Suprapubic skin (tissue), 4 donors: ENCODE data around the gene SENP1. TPM values are rescaled to one million over a fixed set of nuclear protein-coding genes. Genes with fewer than 3 reads are reported as not detected.

Source experiments
- DNase-seq, 2 donors: peaks; one replicate each; pipeline ENCODE4 v3.0.0-alpha.2; 2019; ENCODE audit warnings: low spot score in 2 of 2
- H3K27ac ChIP-seq: fragments of 200-600 bp; sonication (generic); one replicate; pipeline ENCODE4 v1.5.1; 2019
- H3K27me3 ChIP-seq: fragments of 200-600 bp; sonication (generic); one replicate; pipeline ENCODE4 v1.5.1; 2019
- H3K36me3 ChIP-seq: fragments of 200-600 bp; sonication (generic); one replicate; pipeline ENCODE4 v1.5.1; 2019
- H3K4me1 ChIP-seq: fragments of 200-600 bp; sonication (generic); one replicate; pipeline ENCODE4 v1.5.1; 2019
- H3K4me3 ChIP-seq: fragments of 200-600 bp; sonication (generic); one replicate; pipeline ENCODE4 v1.5.1; 2019; ENCODE audit warnings: mild to moderate bottlenecking
- H3K9me3 ChIP-seq: fragments of 200-600 bp; sonication (generic); one replicate; pipeline ENCODE4 v1.5.1; 2019
- CTCF ChIP-seq, 2 donors: fragments of 200-600 bp in 1 of 2; fragments of 450-650 bp in 1 of 2; sonication (generic) in 1 of 2; IDR thresholded peaks; one replicate each; pipeline ENCODE4 v1.5.1; 2016 to 2019; ENCODE audit warnings: antibody characterized with exemption in 2 of 2, mild to moderate bottlenecking in 1 of 2, moderate library complexity in 1 of 2
- EP300 ChIP-seq: sonication (generic); formaldehyde crosslinking; IDR thresholded peaks from one replicate; pipeline ENCODE4 v1.6.1; 2017; ENCODE audit warnings: antibody characterized with exemption
- POLR2A ChIP-seq, 2 donors: fragments of 450-650 bp; IDR thresholded peaks; one replicate each; pipeline ENCODE4 v1.6.1; 2017; ENCODE audit warnings: antibody characterized with exemption in 2 of 2, mild to moderate bottlenecking in 2 of 2, moderate library complexity in 2 of 2
- POLR2AphosphoS5 ChIP-seq, 3 donors: sonication (generic); formaldehyde crosslinking; IDR thresholded peaks; one replicate each; pipeline ENCODE4 v1.6.1; 2017; ENCODE audit warnings: antibody characterized with exemption in 3 of 3
- WGBS: methylation state at CpG from one replicate; pipeline ENCODE4 v1.1.5; 2018; 5-methylcytosine and 5-hydroxymethylcytosine counted together
- total RNA-seq, 4 donors: library from RNA; depleted of rRNA; stranded (reverse); fragments of >200 nt; gene quantifications; one replicate each; pipeline ENCODE4 v1.1.0, GENCODE V29; 2016

SENP1 gene
- total RNA-seq, 4 donors from 2014 or later = 13.5 to 25.5 (median 20.0) TPM

GRCh38 chr12:48054955-48055821 lies 50.7 kb downstream of the SENP1 start:
- H3K4me1 ChIP-seq = no peaks in the 10 kb centered on the region
- H3K27ac ChIP-seq = no peak overlapping the region
- DNase-seq = no peak
- WGBS = 94% methylated on average over 12 of the region's 12 CpGs
- H3K36me3 ChIP-seq = peaks cover 32% of the 10 kb centered on the region
- TF ChIP-seq POLR2A (IDR thresholded peaks at IDR 0.05) (no peak), POLR2AphosphoS5 (IDR thresholded peaks at IDR 0.05) (no peak), EP300 (no peak), CTCF (IDR thresholded peaks at IDR 0.05) (no peak)
- H3K4me3 ChIP-seq = no peak overlapping the region
- H3K27me3 ChIP-seq = no peaks in the 10 kb centered on the region
- no peaks in the 10 kb centered on the region for H3K9me3 ChIP-seq

- Histone ChIP-seq H3K27ac (no peak overlapping the region), H3K36me3 (peaks cover 26% of the 10 kb centered on the region), H3K4me1 (no peaks in the 10 kb centered on the region), H3K9me3 (no peaks in the 10 kb centered on the region), H3K27me3 (no peaks in the 10 kb centered on the region), H3K4me3 (no peak overlapping the region)
- no peak for DNase-seq
- TF ChIP-seq EP300 = no peak
- TF ChIP-seq POLR2A (IDR thresholded peaks at IDR 0.05) = no peak
- no peak for TF ChIP-seq POLR2AphosphoS5 (IDR thresholded peaks at IDR 0.05)
- TF ChIP-seq CTCF (IDR thresholded peaks at IDR 0.05) = no peak
- 92% methylated on average over 4 of the region's 4 CpGs for WGBS
Measured at GRCh38 chr12:48053883-48054282, 52.0 kb downstream of the SENP1 start.

- no peaks in the 10 kb centered on the region for H3K27me3 ChIP-seq
- H3K4me3 ChIP-seq = no peak overlapping the region
- no peaks in the 10 kb centered on the region for H3K9me3 ChIP-seq
- 90% methylated on average over 3 of the region's 3 CpGs for WGBS
- H3K4me1 ChIP-seq = no peaks in the 10 kb centered on the region
- peaks cover 29% of the 10 kb centered on the region for H3K36me3 ChIP-seq
- no peak for DNase-seq
- H3K27ac ChIP-seq = no peak overlapping the region
- TF ChIP-seq POLR2A (IDR thresholded peaks at IDR 0.05) (no peak), CTCF (IDR thresholded peaks at IDR 0.05) (no peak), EP300 (no peak), POLR2AphosphoS5 (IDR thresholded peaks at IDR 0.05) (no peak)
Measured at GRCh38 chr12:48053122-48053521, 52.8 kb downstream of the SENP1 start.

- H3K36me3 ChIP-seq = peaks cover 43% of the 10 kb centered on the region
- no peak overlapping the region for H3K27ac ChIP-seq
- 94% methylated on average over 2 of the region's 2 CpGs for WGBS
- TF ChIP-seq CTCF (IDR thresholded peaks at IDR 0.05) (no peak), EP300 (no peak), POLR2A (IDR thresholded peaks at IDR 0.05) (no peak), POLR2AphosphoS5 (IDR thresholded peaks at IDR 0.05) (no peak)
- H3K9me3 ChIP-seq = no peaks in the 10 kb centered on the region
- H3K4me1 ChIP-seq = no peaks in the 10 kb centered on the region
- no peaks in the 10 kb centered on the region for H3K27me3 ChIP-seq
- no peak overlapping the region for H3K4me3 ChIP-seq
- DNase-seq = no peak
Measured at GRCh38 chr12:48051681-48052080, 54.2 kb downstream of the SENP1 start.

GRCh38 chr12:48050174-48050573 lies 55.7 kb downstream of the SENP1 start:
- TF ChIP-seq CTCF (IDR thresholded peaks at IDR 0.05) = no peak
- no peak for TF ChIP-seq POLR2A (IDR thresholded peaks at IDR 0.05)
- no peak for TF ChIP-seq POLR2AphosphoS5 (IDR thresholded peaks at IDR 0.05)
- TF ChIP-seq EP300 = no peak
- H3K36me3 ChIP-seq = peaks cover 54% of the 10 kb centered on the region

More at GRCh38 chr12:48050174-48050573, 55.7 kb downstream of the SENP1 start:
- 91% methylated on average over 6 of the region's 6 CpGs for whole genome bisulfite sequencing
- Histone ChIP-seq H3K27ac (no peak overlapping the region), H3K4me3 (no peak overlapping the region), H3K4me1 (no peaks in the 10 kb centered on the region), H3K27me3 (no peaks in the 10 kb centered on the region), H3K9me3 (no peaks in the 10 kb centered on the region)
- DNase-seq = no peak
